GM23338 (cell line): ENCODE measurements around the gene MLX. TPM values are rescaled to one million over a fixed set of nuclear protein-coding genes. Genes with fewer than 3 reads are reported as not detected.

ENCODE experiments used
- ATAC-seq: fragments of 200-7000 bp; cut with Tn5 transposase; 3 replicates; pipeline ENCODE4 v1.9.1; 2020
- DNase-seq: peaks from one replicate; pipeline ENCODE4 v3.0.0-alpha.2; 2015; ENCODE audit warnings: low spot score
- H2AFZ ChIP-seq: fragments of 200-600 bp; sonication (generic); 2 replicates; pipeline ENCODE4 v1.8.0; 2016; ENCODE audit warnings: antibody characterized with exemption, mild to moderate bottlenecking, moderate library complexity
- H3F3A ChIP-seq: fragments of 200-600 bp; sonication (generic); replicated peaks from 2 replicates; pipeline ENCODE4 v1.8.0; 2017; ENCODE audit warnings: antibody characterized with exemption, mixed run types, low read depth
- H3K27ac ChIP-seq: fragments of 200-600 bp; sonication (generic); 2 replicates; pipeline ENCODE4 v1.6.1; 2016; ENCODE audit warnings: low read depth
- H3K27me3 ChIP-seq: fragments of 200-600 bp; sonication (generic); 2 replicates; pipeline ENCODE4 v1.8.0; 2016; ENCODE audit warnings: mild to moderate bottlenecking, mixed run types, moderate library complexity; ENCODE audit not compliant: insufficient read depth
- H3K36me3 ChIP-seq: fragments of 200-600 bp; sonication (generic); 2 replicates; pipeline ENCODE4 v1.8.0; 2016; ENCODE audit warnings: mild to moderate bottlenecking; ENCODE audit not compliant: insufficient read depth
- H3K4me1 ChIP-seq: fragments of 200-600 bp; sonication (generic); 2 replicates; pipeline ENCODE4 v1.8.0; 2016; ENCODE audit warnings: mild to moderate bottlenecking, moderate library complexity; ENCODE audit not compliant: insufficient read depth
- H3K4me2 ChIP-seq: fragments of 200-600 bp; sonication (generic); 2 replicates; pipeline ENCODE4 v1.7.1; 2017; ENCODE audit warnings: mixed run types
- H3K4me3 ChIP-seq: fragments of 200-600 bp; sonication (generic); 2 replicates; pipeline ENCODE4 v1.6.1; 2016; ENCODE audit warnings: mixed run types
- H3K79me2 ChIP-seq: fragments of 200-600 bp; sonication (generic); replicated peaks from 2 replicates; pipeline ENCODE4 v1.8.0; 2017; ENCODE audit warnings: mild to moderate bottlenecking; ENCODE audit not compliant: insufficient read depth
- H3K9me2 ChIP-seq: fragments of 200-600 bp; sonication (generic); 2 replicates; pipeline ENCODE4 v1.8.0; 2017; ENCODE audit not compliant: insufficient read depth
- H4K20me1 ChIP-seq: fragments of 200-600 bp; sonication (generic); replicated peaks from 2 replicates; pipeline ENCODE4 v1.8.0; 2017; ENCODE audit warnings: mild to moderate bottlenecking; ENCODE audit not compliant: insufficient read depth
- H3K27ac Mint-ChIP-seq: 2 replicates; pipeline ENCODE4 v1.8.0; 2020; ENCODE audit warnings: inconsistent platforms, mild to moderate bottlenecking, moderate library complexity, mixed read lengths
- H3K27me3 Mint-ChIP-seq: 3 replicates; pipeline ENCODE4 v1.8.0; 2022; ENCODE audit warnings: low read depth, mild to moderate bottlenecking, moderate library complexity, mixed read lengths, inconsistent platforms; ENCODE audit not compliant: insufficient read depth, poor library complexity
- H3K36me3 Mint-ChIP-seq: 3 replicates; pipeline ENCODE4 v1.8.0; 2021; ENCODE audit warnings: low read depth, mild to moderate bottlenecking, inconsistent platforms, moderate library complexity, mixed read lengths
- H3K4me1 Mint-ChIP-seq: 3 replicates; pipeline ENCODE4 v1.8.0; 2020; ENCODE audit warnings: mild to moderate bottlenecking, inconsistent platforms, mixed read lengths
- H3K4me3 Mint-ChIP-seq: 3 replicates; pipeline ENCODE4 v1.8.0; 2021; ENCODE audit warnings: moderate library complexity, mild to moderate bottlenecking, inconsistent platforms, mixed read lengths
- H3K9me3 Mint-ChIP-seq: 3 replicates; pipeline ENCODE4 v1.8.0; 2020; ENCODE audit warnings: moderate library complexity, mild to moderate bottlenecking, inconsistent platforms, mixed read lengths
- CTCF ChIP-seq, 2 experiments: fragments of 200-600 bp in 1 of 2; sonication (generic) in 1 of 2; conservative IDR thresholded peaks; 2 replicates each; pipeline versions ENCODE4 v1.5.1 to v1.6.1; 2016 to 2017; ENCODE audit warnings: antibody characterized with exemption in 2 of 2, low read depth in 2 of 2, mild to moderate bottlenecking in 2 of 2, moderate library complexity in 1 of 2
- ETS1 ChIP-seq: IDR thresholded peaks from 2 replicates; pipeline ENCODE4 v1.6.1; 2016; ENCODE audit warnings: antibody characterized with exemption
- EZH2 ChIP-seq: fragments of 200-600 bp; sonication (generic); IDR thresholded peaks from one replicate; pipeline ENCODE4 v1.8.0; 2017; ENCODE audit warnings: antibody characterized with exemption, mild to moderate bottlenecking, low read depth; ENCODE audit not compliant: unreplicated experiment
- EZH2phosphoT487 ChIP-seq: fragments of 200-600 bp; sonication (generic); IDR thresholded peaks from one replicate; pipeline ENCODE4 v1.8.1; 2018; ENCODE audit warnings: antibody characterized with exemption; ENCODE audit not compliant: unreplicated experiment
- JUNB ChIP-seq: IDR thresholded peaks from one replicate; pipeline ENCODE4 v1.6.1; 2016; ENCODE audit warnings: antibody characterized with exemption; ENCODE audit not compliant: unreplicated experiment
- NANOG ChIP-seq: IDR thresholded peaks from 2 replicates; pipeline ENCODE4 v1.6.1; 2016; ENCODE audit warnings: antibody characterized with exemption, borderline replicate concordance
- POLR2AphosphoS5 ChIP-seq: IDR thresholded peaks from 2 replicates; pipeline ENCODE4 v1.6.1; 2016; ENCODE audit warnings: antibody characterized with exemption, low read depth
- STAT1 ChIP-seq: IDR thresholded peaks from one replicate; pipeline ENCODE4 v1.6.1; 2016; ENCODE audit warnings: antibody characterized with exemption; ENCODE audit not compliant: unreplicated experiment
- ZNF114 ChIP-seq: fragments of 250-450 bp; sonication (Bioruptor Pico); IDR thresholded peaks from 2 replicates; pipeline ENCODE4 v1.5.0; 2020; ENCODE audit warnings: mild to moderate bottlenecking, moderate library complexity
- ZNF331 ChIP-seq: fragments of 250-450 bp; sonication (Bioruptor Pico); IDR thresholded peaks from 2 replicates; pipeline ENCODE4 v1.5.0; 2020; ENCODE audit warnings: low read depth, mild to moderate bottlenecking, moderate library complexity
- ZNF462 ChIP-seq: fragments of 250-450 bp; sonication (Bioruptor Pico); IDR thresholded peaks from 2 replicates; pipeline ENCODE4 v1.5.0; 2020; ENCODE audit warnings: mild to moderate bottlenecking, moderate library complexity
- polyA plus RNA-seq: library from polyadenylated mRNA; unstranded; fragments of >200 nt; fragmentation: Nextera tagmentation; extraction: Ambion mirVana; gene quantifications from 2 replicates; pipeline ENCODE4 v1.2.1, GENCODE V29; 2016
- total RNA-seq: library from RNA; depleted of rRNA; stranded (reverse); fragments of >200 nt; shearing (Covaris generic); gene quantifications from 2 replicates; pipeline ENCODE4 v1.2.3, GENCODE V29; 2014

Gene MLX
- total and polyA plus RNA-seq, 2 experiments from 2014 or later, result 33.2 to 34.1 TPM

GRCh38 chr17:42537826-42538451 is 29.0 kb upstream of the MLX start:
- Histone ChIP-seq H3K27me3 (peaks cover 12% of the 10 kb centered on the region), H2AFZ (no peak overlapping the region), H3K36me3 (no peaks in the 10 kb centered on the region), H3K4me1 (peaks cover 18% of the 10 kb centered on the region), H3K9me2 (no peaks in the 10 kb centered on the region), H3K27ac (no peak overlapping the region), H3F3A (peaks cover 23% of the 10 kb centered on the region; the same call in 1 of the 2 replicates), H4K20me1 (no peaks in the 10 kb centered on the region), H3K4me2 (no peak overlapping the region), H3K4me3 (no peak overlapping the region), H3K79me2 (no peaks in the 10 kb centered on the region)
- Mint-ChIP-seq H3K27me3 (peaks cover 9% of the 10 kb centered on the region), H3K4me1 (peaks cover 18% of the 10 kb centered on the region), H3K27ac (no peak overlapping the region), H3K36me3 (peaks cover 22% of the 10 kb centered on the region), H3K4me3 (peak overlapping the region; percentile 83), H3K9me3 (no peaks in the 10 kb centered on the region; the same call in 2 of the 3 replicates)
- DNase-seq (no peak), ATAC-seq (no peak)
- TF ChIP-seq ZNF114, result no peak
- no peak for TF ChIP-seq STAT1
- no peak for TF ChIP-seq ZNF331

- no peaks in the 10 kb centered on the region for H4K20me1 ChIP-seq
- peaks cover 7% of the 10 kb centered on the region for H3K27me3 ChIP-seq
- Mint-ChIP-seq H3K9me3 (no peaks in the 10 kb centered on the region; the same call in 2 of the 3 replicates), H3K27me3 (peaks cover 11% of the 10 kb centered on the region), H3K27ac (no peak overlapping the region), H3K36me3 (peaks cover 22% of the 10 kb centered on the region), H3K4me1 (peaks cover 18% of the 10 kb centered on the region), H3K4me3 (no peak overlapping the region)
- H3K27ac ChIP-seq, result no peak overlapping the region
- no peak for DNase-seq
- no peak for ATAC-seq
- peaks cover 18% of the 10 kb centered on the region for H3K4me1 ChIP-seq
- peaks cover 23% of the 10 kb centered on the region; the same call in 1 of the 2 replicates for H3F3A ChIP-seq
- H3K9me2 ChIP-seq, result no peaks in the 10 kb centered on the region
- H3K4me3 ChIP-seq, result no peak overlapping the region
- no peaks in the 10 kb centered on the region for H3K79me2 ChIP-seq
- no peaks in the 10 kb centered on the region for H3K36me3 ChIP-seq
- no peak overlapping the region for H3K4me2 ChIP-seq
- H2AFZ ChIP-seq, result no peak overlapping the region
- TF ChIP-seq STAT1 (no peak), NANOG (no peak), CTCF (conservative IDR thresholded peaks at IDR 0.05; ENCODE audit: low read depth in 2 of 2) (no peak), POLR2AphosphoS5 (no peak), EZH2 (no peak), ZNF114 (no peak), ZNF462 (CRISPR knock-in tag) (no peak), ETS1 (no peak), EZH2phosphoT487 (no peak), JUNB (no peak), ZNF331 (no peak)
Measured at GRCh38 chr17:42538482-42538881, 28.4 kb upstream of the MLX start.
